ENCODE data around the gene XAB2.
"Not testable (repeated sequence)": the region's sequence is repeated elsewhere in the genome, so short reads cannot be mapped to it uniquely, and the experiment has no call there.

DNA sequence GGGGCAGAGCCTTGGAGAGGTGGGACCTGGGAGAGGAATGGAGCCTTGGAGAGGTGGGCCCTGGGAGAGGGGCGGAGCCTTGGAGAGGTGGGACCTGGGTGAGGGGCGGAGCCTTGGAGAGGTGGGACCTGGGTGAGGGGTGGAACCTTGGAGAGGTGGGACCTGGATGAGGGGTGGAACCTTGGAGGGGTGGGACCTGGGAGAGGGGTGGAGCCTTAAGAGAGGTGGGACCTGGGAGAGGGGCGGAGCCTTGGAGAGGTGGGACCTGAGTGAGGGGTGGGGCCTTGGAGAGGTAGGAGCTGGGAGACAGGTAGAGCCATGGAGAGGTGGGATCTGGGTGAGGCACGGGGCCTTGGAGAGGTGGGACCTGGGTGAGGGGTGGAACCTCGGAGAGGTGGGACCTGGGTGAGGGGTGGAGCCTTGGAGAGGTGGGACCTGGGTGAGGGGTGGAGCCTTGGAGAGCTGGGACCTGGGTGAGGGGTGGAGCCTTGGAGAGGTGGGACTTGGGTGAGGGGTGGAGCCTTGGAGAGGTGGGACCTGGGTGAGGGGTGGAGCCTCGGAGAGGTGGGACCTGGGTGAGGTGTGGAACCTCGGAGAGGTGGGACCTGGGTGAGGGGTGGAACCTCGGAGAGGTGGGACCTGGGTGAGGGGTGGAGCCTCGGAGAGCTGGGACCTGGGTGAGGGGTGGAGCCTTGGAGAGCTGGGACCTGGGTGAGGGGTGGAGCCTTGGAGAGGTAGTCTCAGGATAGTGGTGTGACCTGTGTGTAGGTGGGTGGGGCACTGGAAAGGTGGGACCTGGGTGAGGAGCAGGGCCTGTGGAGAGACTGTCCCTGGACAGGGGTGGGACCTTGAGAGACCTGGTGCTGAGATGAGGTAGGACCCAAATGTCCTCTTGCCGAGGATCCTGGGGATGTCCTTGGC, 14.5 kb upstream of the XAB2 start:
- not testable (repeated sequence) for TF ChIP-seq EZH2 (IDR thresholded peaks at IDR 0.05; ENCODE audit: borderline replicate concordance, insufficient read depth, low read depth, low read length, poor library complexity, severe bottlenecking); CTCF (IDR thresholded peaks at IDR 0.05)

All from B cell (primary cell).